ENCODE data around the gene SLC25A26. TPM values are rescaled to one million over a fixed set of nuclear protein-coding genes. Genes with fewer than 3 reads are reported as not detected.

Gene SLC25A26
- total and polyA plus RNA-seq, 2 experiments from 2014 or later, result 19.8 to 25.7 TPM

- no peaks in the 10 kb centered on the region for H3K9me3 ChIP-seq (ENCODE audit: low read depth)
- H3K4me2 ChIP-seq, result no peak overlapping the region
- no peaks in the 10 kb centered on the region for H3K27me3 ChIP-seq
- no peak for TF ChIP-seq CTCF (IDR thresholded peaks at IDR 0.05; ENCODE audit: poor library complexity)
- no peak for TF ChIP-seq EZH2phosphoT487 (IDR thresholded peaks at IDR 0.05; ENCODE audit: low read depth, severe bottlenecking, unreplicated experiment)
- no peak for TF ChIP-seq EZH2 (IDR thresholded peaks at IDR 0.05; ENCODE audit: borderline replicate concordance)
- H2AFZ ChIP-seq, result no peak overlapping the region
- H3K4me3 ChIP-seq, result no peak overlapping the region
- H3K9me2 ChIP-seq (replicated peaks; ENCODE audit: insufficient read depth), result no peaks in the 10 kb centered on the region
- DNase-seq (ENCODE audit: low spot score), result no peak
- no peaks in the 10 kb centered on the region for H3K4me1 ChIP-seq (ENCODE audit: insufficient read depth)
- H4K20me1 ChIP-seq (ENCODE audit: insufficient read depth, poor library complexity, severe bottlenecking), result no peaks in the 10 kb centered on the region
- no peaks in the 10 kb centered on the region for H3K36me3 ChIP-seq (replicated peaks; ENCODE audit: insufficient read depth, low read depth)
- no peaks in the 10 kb centered on the region for H3K79me2 ChIP-seq
- H3K27ac ChIP-seq, result no peak overlapping the region
- 87% methylated on average over 6 of the region's 6 CpGs for WGBS (ENCODE audit: low lambda C conversion rate, missing lambda C conversion rate)
Measured at GRCh38 chr3:66178206-66178605, 42.6 kb upstream of the SLC25A26 start.

- DNase-seq (ENCODE audit: low spot score), result no peak
- Histone ChIP-seq H3K27me3 (no peaks in the 10 kb centered on the region), H3K4me1 (ENCODE audit: insufficient read depth) (no peaks in the 10 kb centered on the region), H3K79me2 (no peaks in the 10 kb centered on the region), H3K9me3 (ENCODE audit: low read depth) (no peaks in the 10 kb centered on the region), H3K4me3 (no peak overlapping the region), H3K4me2 (no peak overlapping the region), H3K9me2 (replicated peaks; ENCODE audit: insufficient read depth) (no peaks in the 10 kb centered on the region), H3K27ac (no peak overlapping the region), H3K36me3 (replicated peaks; ENCODE audit: insufficient read depth, low read depth) (no peaks in the 10 kb centered on the region), H4K20me1 (ENCODE audit: insufficient read depth, poor library complexity, severe bottlenecking) (no peaks in the 10 kb centered on the region), H2AFZ (no peak overlapping the region)
- 89% methylated on average over 2 of the region's 2 CpGs for WGBS (ENCODE audit: low lambda C conversion rate, missing lambda C conversion rate)
- TF ChIP-seq CTCF (IDR thresholded peaks at IDR 0.05; ENCODE audit: poor library complexity) (no peak), EZH2 (IDR thresholded peaks at IDR 0.05; ENCODE audit: borderline replicate concordance) (no peak), EZH2phosphoT487 (IDR thresholded peaks at IDR 0.05; ENCODE audit: low read depth, severe bottlenecking, unreplicated experiment) (no peak)
Measured at GRCh38 chr3:66179793-66180192, 41.0 kb upstream of the SLC25A26 start.

GRCh38 chr3:66181764-66182163 is 39.0 kb upstream of the SLC25A26 start:
- Histone ChIP-seq H3K9me2 (replicated peaks; ENCODE audit: insufficient read depth) (no peaks in the 10 kb centered on the region), H2AFZ (no peak overlapping the region), H3K79me2 (no peaks in the 10 kb centered on the region), H3K36me3 (replicated peaks; ENCODE audit: insufficient read depth, low read depth) (no peaks in the 10 kb centered on the region), H3K4me2 (no peak overlapping the region), H3K27ac (no peak overlapping the region), H3K4me1 (ENCODE audit: insufficient read depth) (no peaks in the 10 kb centered on the region), H3K27me3 (no peaks in the 10 kb centered on the region), H4K20me1 (ENCODE audit: insufficient read depth, poor library complexity, severe bottlenecking) (no peaks in the 10 kb centered on the region), H3K4me3 (no peak overlapping the region), H3K9me3 (ENCODE audit: low read depth) (no peaks in the 10 kb centered on the region)
- 68% methylated on average over 6 of the region's 6 CpGs for WGBS (ENCODE audit: low lambda C conversion rate, missing lambda C conversion rate)
- TF ChIP-seq EZH2 (IDR thresholded peaks at IDR 0.05; ENCODE audit: borderline replicate concordance) (no peak), CTCF (IDR thresholded peaks at IDR 0.05; ENCODE audit: poor library complexity) (no peak), EZH2phosphoT487 (IDR thresholded peaks at IDR 0.05; ENCODE audit: low read depth, severe bottlenecking, unreplicated experiment) (no peak)
- no peak for DNase-seq (ENCODE audit: low spot score)

GRCh38 chr3:66182246-66182645 is 38.6 kb upstream of the SLC25A26 start:
- TF ChIP-seq EZH2 (IDR thresholded peaks at IDR 0.05; ENCODE audit: borderline replicate concordance) (no peak), CTCF (IDR thresholded peaks at IDR 0.05; ENCODE audit: poor library complexity) (no peak), EZH2phosphoT487 (IDR thresholded peaks at IDR 0.05; ENCODE audit: low read depth, severe bottlenecking, unreplicated experiment) (no peak)
- Histone ChIP-seq H2AFZ (no peak overlapping the region), H3K27ac (no peak overlapping the region), H3K36me3 (replicated peaks; ENCODE audit: insufficient read depth, low read depth) (no peaks in the 10 kb centered on the region), H3K4me1 (ENCODE audit: insufficient read depth) (no peaks in the 10 kb centered on the region), H4K20me1 (ENCODE audit: insufficient read depth, poor library complexity, severe bottlenecking) (no peaks in the 10 kb centered on the region), H3K4me2 (no peak overlapping the region), H3K9me2 (replicated peaks; ENCODE audit: insufficient read depth) (no peaks in the 10 kb centered on the region), H3K27me3 (no peaks in the 10 kb centered on the region), H3K9me3 (ENCODE audit: low read depth) (no peaks in the 10 kb centered on the region), H3K4me3 (no peak overlapping the region), H3K79me2 (no peaks in the 10 kb centered on the region)
- 91% methylated on average over 6 of the region's 6 CpGs for WGBS (ENCODE audit: low lambda C conversion rate, missing lambda C conversion rate)
- DNase-seq (ENCODE audit: low spot score), result no peak

All from hepatocyte (in vitro differentiated cells).